HG03575 (cell line): Measurements from ENCODE around the gene PGF.

Experiments
- ATAC-seq: cut with Tn5 transposase; IDR thresholded peaks from one replicate; pipeline ENCODE4 v1.9.1; 2021; ENCODE audit not compliant: unreplicated experiment, insufficient number of reproducible peaks, low FRiP score; ENCODE audit errors: extremely low read depth

The PGF gene

GRCh38 chr14:74911221-74911620, 44.2 kb downstream of the PGF start:
- ATAC-seq: no peak

GRCh38 chr14:74910556-74910955, 44.8 kb downstream of the PGF start:
- no peak for ATAC-seq

- ATAC-seq: no peak
Observed at GRCh38 chr14:74909911-74910310, 45.5 kb downstream of the PGF start.

- ATAC-seq: no peak
Observed at GRCh38 chr14:74909501-74909900, 45.9 kb downstream of the PGF start.

- ATAC-seq: no peak
Observed at GRCh38 chr14:74908861-74909341, 46.5 kb downstream of the PGF start.

- ATAC-seq: no peak
Observed at GRCh38 chr14:74907744-74908143, 47.7 kb downstream of the PGF start.

GRCh38 chr14:74906925-74907521, 48.4 kb downstream of the PGF start:
- ATAC-seq: no peak

GRCh38 chr14:74905595-74906142, 49.7 kb downstream of the PGF start:
- no peak for ATAC-seq

- no peak for ATAC-seq
Observed at GRCh38 chr14:74904635-74905503, 50.5 kb downstream of the PGF start.

GRCh38 chr14:74902941-74903705, 52.3 kb downstream of the PGF start:
- no peak for ATAC-seq

- no peak for ATAC-seq
Observed at GRCh38 chr14:74898694-74899093, 56.7 kb downstream of the PGF start.

GRCh38 chr14:74898083-74898482, 57.3 kb downstream of the PGF start:
- ATAC-seq: no peak

GRCh38 chr14:74897642-74898041, 57.8 kb downstream of the PGF start:
- no peak for ATAC-seq

GRCh38 chr14:74896400-74896799, 59.0 kb downstream of the PGF start:
- no peak for ATAC-seq

- ATAC-seq: no peak
Observed at GRCh38 chr14:74893614-74894091, 61.7 kb downstream of the PGF start.

- no peak for ATAC-seq
Observed at GRCh38 chr14:74892745-74893144, 62.7 kb downstream of the PGF start.

- no peak for ATAC-seq
Observed at GRCh38 chr14:74891870-74892269, 63.5 kb downstream of the PGF start.
